Stimulated activated CD8-positive, alpha-beta memory T cell treated with anti-CD3 and anti-CD28 coated beads, Interleukin-12 subunit alpha, Interleukin-12 subunit beta, amount 100 ng/mL, for 24 hours (primary cell): ENCODE measurements around the gene CHSY1.

Experiments used
- DNase-seq: peaks from one replicate; pipeline ENCODE4 v3.0.0-alpha.2; 2020; ENCODE audit errors: extremely low read depth

CHSY1 gene

GRCh38 chr15:101171954-101172353 is 79.9 kb downstream of the CHSY1 start:
- DNase-seq = no peak

- no peak for DNase-seq
Observed at GRCh38 chr15:101170568-101171350, 81.1 kb downstream of the CHSY1 start.

- DNase-seq = no peak
Observed at GRCh38 chr15:101169495-101170071, 82.3 kb downstream of the CHSY1 start.

GRCh38 chr15:101168898-101169494 is 82.9 kb downstream of the CHSY1 start:
- no peak for DNase-seq

- no peak for DNase-seq
Observed at GRCh38 chr15:101168463-101168824, 83.4 kb downstream of the CHSY1 start.

- DNase-seq = peak; percentile 35
Observed at GRCh38 chr15:101167753-101168462, 83.9 kb downstream of the CHSY1 start.

GRCh38 chr15:101167411-101167752 is 84.5 kb downstream of the CHSY1 start:
- no peak for DNase-seq

GRCh38 chr15:101165905-101166471 is 85.9 kb downstream of the CHSY1 start:
- no peak for DNase-seq

GRCh38 chr15:101162701-101163483 is 89.0 kb downstream of the CHSY1 start:
- no peak for DNase-seq

- DNase-seq = no peak
Observed at GRCh38 chr15:101161656-101162055, 90.2 kb downstream of the CHSY1 start.

GRCh38 chr15:101159936-101160815 is 91.7 kb downstream of the CHSY1 start:
- no peak for DNase-seq

GRCh38 chr15:101159096-101159935 is 92.5 kb downstream of the CHSY1 start:
- no peak for DNase-seq

- no peak for DNase-seq
Observed at GRCh38 chr15:101158166-101159095, 93.4 kb downstream of the CHSY1 start.

GRCh38 chr15:101157721-101158120 is 94.1 kb downstream of the CHSY1 start:
- DNase-seq = no peak

- no peak for DNase-seq
Observed at GRCh38 chr15:101156509-101157159, 95.2 kb downstream of the CHSY1 start.

GRCh38 chr15:101156061-101156460 is 95.8 kb downstream of the CHSY1 start:
- DNase-seq = no peak

GRCh38 chr15:101153801-101154656 is 97.8 kb downstream of the CHSY1 start:
- no peak for DNase-seq
